Embryonic facial prominence (tissue), 1 donor: Measurements from ENCODE around the gene APOBEC3H.

ENCODE experiments used
- DNase-seq: peaks from one replicate; pipeline ENCODE4 v3.0.0-alpha.2; 2016; ENCODE audit errors: extremely low spot score

The APOBEC3H gene

DNA sequence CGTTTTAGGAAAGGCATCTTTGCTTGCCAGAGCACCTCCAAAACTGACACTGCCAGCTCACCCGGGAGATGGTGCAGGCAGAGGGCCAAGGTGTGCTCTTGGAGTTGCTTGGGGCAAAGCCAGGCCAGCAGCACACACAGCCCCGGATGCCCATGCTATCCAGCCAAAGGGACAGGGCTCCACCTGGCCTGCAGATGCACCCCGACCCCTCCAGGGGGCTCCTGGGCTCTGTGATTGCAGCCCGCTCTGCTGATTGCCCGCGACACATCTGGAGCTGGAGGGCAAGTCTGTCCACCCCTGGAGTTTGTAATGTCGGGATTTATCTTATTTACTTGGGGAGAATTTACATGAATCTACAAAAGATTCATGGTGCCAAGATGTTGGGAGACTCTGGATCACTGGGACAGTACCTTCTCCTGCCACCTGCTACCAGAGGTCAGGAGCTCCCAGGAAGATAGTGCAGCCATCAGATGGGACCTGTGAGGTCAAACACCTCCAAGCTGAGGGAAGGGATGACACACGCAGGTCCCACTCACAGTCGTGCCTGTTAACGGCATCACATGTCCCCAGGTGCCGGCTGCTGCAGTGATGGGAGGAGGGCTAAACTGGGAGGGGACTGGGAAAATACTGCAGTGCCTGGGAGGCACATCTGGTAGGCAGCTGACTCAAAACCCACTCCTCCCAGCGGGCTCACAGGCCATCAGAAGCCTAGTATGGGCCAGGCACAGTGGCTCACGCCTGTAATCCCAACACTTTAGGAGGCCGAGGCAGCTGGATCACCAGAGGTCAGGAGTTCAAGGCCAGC, 38.2 kb downstream of the APOBEC3H start:
- DNase-seq = no peak

DNA sequence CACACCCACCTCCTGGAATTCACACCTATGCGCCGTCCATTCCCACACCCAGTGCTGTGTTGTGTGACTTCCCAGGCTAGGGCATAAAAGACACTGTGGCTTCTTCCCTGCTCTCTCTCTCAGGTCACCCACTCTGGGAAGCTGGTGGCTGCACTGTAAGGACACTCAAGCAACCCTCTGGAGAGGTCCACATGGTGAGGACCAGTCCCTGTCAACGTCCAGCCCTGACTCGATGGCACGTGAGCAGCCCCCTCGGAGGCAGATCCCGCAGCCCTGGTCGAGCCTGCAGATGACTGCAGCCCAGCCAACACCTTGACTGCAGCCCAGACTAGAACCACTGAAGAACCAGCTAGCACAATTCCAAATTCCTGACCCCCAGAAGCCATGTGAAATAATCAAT, 39.3 kb downstream of the APOBEC3H start:
- no peak for DNase-seq

DNA sequence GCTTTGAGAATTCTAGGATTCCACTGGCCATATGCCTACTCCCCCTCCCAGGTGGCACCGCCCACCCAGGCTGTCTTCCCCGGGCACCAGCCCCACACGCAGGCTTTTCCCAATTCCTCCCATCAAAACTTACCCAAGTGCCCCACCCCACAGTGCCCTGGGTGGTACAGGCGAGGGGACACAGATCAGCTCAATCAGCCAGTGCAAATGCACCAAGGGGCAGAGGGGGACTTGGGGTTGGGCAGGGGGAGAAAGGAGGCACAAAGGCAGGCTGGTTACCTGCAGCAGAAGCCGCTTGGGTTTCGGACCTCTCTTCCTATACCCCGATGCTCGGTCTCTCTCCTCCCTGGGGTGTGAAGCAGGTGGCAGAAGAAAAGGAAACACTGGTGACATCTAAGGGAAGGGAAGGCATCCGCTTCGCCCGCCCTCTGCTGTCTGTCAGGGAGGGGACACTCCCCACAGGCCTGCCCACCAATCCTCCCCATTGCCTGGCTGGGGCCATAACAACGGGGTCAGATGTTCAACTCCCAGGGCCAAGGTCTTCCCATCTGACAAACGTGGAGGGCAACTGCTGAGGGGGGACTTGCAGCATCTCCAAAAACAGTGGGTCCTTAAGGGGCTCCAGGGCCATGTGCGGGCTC, 41.4 kb downstream of the APOBEC3H start:
- DNase-seq = no peak

DNA sequence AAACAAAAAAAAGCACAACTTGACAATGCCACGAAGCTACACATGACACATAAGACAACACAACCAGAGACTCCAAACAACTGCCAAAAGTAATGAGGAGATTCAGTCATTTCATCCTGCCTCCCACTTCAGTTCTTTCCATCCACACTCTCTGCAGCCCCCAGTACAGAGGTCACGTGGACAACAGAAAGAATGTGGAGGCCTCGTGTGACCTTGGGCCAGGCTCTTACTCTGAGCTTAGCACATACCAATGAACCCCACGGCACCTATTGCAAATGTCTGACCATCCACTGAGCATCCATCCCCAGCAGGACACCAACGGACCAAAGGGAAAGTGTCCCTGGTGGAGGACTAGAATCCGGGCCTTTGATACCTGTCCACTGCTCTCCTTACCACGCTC, 42.9 kb downstream of the APOBEC3H start:
- DNase-seq = no peak

DNA sequence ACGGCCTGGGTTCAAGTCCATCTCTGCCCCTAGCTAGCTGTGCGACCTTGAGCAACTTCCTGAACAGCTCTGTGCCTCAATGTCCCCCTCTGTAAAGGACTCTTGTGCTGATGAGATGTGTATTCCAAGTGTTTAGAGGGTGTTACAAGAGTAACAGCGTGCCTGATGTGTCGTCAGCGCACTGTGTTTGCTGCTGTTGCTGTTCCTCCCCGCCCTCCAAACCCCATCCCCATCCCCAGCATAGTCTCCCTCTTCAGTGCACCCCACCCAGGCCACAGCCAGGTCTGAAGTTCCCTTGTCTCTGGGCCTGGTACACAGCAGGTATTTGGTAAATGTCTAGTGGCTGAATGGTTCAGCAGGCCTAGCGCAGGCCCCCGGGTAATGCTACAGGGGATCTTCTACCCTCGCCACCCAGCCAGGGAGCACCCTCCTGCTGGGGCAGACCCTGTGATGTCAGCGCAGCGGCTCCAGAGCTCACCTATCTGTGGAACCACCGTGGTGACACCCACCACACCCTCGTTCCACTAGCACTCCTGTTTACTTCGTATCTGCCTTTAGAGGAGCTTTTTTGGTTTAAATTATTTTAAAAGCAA, 45.1 kb downstream of the APOBEC3H start:
- DNase-seq = no peak

DNA sequence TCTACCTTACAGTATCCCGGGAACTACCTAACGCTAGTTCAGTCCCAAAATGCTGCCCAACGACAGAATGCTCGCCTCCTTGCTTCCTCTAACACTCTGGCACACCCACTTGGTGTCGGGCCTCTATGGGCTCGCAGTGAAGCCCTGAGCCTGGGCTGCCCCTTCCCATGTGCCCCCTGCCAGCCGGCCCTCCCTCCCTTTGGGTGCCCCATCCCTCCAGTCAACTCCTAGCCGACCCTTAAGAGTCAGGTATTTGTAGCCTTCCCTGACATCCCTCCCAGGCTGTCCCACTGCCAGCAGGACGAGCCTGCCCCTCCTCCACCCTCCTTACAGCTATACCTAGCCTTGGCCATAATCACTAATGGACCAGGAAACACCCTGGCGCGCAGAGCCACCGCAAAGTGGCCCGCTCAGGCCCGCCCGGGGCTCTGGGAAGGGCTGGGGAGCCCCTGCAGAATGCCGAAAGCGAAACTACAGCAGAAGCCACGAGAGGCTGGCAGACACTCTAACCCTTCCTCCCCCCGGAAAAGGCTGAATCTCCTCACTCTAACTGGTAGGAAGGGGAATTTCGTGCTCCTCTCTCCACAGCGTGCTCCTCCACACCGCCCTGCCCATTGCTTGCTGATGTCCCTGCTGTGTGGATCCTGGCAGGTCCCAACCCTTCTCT, 47.2 kb downstream of the APOBEC3H start:
- DNase-seq = no peak

DNA sequence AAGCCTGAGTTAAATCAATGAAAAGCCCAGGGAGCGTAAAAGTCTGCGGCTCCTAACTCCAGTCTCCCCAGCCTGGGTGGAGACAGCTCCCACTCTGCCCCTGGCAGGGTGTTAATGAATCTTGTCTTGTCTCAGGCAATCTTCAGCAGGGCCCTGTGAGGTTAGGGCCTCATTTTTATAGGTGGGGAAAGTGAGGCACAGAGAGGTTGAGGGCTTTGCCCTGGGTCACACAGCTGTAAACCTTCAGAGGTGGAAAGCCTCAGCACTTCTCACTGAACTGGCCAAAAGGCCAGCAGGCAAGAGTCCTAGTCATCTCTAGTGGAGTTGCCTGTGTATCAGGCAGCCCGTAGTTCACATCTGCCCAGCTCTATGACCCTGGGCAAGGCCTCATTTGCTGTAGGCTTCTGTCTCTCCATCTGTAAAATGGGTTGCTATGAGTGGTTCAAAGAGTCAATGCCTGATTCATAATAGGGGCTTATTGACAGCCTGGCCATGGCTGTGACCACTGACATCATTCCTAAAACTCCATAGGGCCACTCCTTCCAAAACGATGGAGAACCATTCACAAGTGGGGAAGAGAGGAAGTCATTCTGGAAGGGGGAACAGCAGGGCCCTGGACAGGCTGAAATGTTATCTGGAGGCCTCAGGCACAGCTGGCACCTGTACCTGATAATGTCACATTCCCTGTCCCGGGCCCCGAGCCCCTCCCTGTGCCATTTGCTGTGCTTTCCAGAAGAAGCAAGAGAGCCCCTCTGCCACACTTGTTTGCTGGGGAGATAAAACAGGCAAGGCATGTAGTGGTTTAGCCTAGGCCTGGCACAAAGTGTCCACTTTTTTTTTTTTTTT, 49.4 kb downstream of the APOBEC3H start:
- DNase-seq = no peak

DNA sequence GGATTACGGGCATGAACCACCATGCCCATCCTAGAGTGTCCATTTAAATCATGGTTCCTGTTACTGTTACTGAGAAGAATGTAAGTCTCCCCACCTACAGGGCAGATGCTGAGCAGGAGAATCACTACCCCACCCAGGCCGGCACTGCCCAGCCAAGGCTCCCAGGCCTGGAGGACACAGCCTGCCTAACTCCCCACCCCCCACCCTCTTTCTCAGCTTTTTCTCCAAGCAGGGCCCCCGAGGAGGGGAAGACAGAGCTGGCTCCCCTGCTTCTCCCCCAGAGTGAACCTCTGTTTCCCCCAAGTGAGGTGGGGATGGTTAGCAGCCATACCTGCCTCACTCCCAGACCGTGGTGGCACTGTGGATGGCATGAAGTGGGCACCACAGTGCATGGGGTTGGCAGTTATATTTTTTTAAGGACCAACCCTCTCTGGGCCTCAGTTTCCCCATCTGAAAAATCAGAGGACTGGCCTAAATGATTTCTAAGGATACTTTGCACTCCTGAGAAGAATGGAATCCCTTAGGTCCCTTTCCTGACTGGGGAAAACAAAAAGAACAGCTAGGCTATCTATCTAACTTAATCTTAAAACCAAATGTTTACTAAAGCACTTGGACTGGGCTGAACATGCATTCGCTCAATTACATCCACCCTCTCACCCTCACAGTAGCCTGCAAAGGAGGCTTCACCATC, 50.4 kb downstream of the APOBEC3H start:
- no peak for DNase-seq

DNA sequence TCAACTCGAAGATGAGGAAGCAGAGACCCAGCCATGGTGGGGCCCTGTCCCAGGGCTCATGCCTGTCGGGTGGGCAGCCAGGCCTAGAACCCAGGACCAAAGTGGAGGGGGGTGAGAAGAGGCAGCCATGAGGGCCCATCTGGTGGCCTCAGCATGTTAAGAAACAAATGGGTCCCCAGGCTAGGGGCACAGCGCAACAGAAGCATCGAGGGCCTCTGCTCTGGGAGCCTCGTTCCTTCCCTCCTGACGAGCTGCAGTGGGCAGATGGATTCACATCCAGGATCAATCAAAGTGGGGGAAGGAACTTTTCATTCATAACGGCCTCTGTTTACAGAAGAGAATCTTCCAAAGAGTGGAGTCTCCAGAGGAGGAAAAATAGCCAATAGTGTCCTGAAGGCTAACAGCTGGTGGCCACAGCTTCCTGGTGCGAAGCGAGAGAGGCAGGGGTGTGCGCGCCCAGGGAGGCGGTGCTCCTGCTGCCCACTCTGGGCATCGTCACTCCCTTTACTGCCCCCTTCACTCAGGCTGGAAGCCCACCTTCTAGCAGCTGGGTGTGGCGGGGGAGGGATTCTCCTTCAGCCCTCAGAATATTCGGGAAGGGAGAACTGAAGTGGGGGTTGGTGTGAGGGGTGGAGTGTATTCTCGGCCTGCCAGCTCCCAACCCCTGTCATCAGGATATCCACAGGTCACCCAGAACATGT, 51.1 kb downstream of the APOBEC3H start:
- no peak for DNase-seq

DNA sequence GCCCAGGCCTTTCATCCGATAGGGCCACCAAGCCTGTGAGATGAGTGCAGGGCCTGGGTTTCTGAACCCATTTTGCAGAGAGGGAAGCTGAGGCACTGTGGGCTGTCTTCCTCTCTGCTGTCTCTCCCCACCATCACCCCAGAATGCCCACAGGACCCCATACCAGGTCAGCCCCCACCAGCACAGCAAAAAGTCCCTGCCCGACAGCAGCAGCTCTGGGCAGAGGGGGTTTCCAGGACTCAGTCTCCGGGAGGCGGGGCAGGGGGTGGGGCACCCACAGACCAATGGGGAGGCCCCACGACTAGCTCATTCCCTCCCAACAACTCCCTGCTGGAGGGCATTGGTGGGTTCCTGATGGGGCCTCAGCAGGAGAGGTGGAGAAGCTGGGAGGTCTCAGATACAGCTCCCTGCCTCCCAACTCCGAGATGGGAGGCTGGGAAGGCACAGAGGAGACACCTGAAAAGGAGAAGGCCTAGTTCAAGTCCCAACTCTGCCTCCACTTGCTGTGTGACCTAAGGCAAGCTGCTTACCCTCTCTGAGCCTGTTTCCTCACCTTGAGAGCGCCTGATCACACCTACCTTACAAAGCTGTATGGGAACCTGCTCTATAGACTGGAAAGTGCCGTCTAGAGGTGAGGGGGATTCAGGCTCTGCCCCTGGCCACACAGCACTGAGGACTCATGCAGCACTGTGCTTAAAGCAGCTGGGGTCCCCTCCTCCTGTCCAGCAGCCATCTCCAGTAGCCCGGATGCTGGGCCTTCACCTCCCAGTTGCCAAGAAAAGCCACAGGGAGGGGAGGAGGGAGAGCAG, 51.9 kb downstream of the APOBEC3H start:
- DNase-seq = no peak

DNA sequence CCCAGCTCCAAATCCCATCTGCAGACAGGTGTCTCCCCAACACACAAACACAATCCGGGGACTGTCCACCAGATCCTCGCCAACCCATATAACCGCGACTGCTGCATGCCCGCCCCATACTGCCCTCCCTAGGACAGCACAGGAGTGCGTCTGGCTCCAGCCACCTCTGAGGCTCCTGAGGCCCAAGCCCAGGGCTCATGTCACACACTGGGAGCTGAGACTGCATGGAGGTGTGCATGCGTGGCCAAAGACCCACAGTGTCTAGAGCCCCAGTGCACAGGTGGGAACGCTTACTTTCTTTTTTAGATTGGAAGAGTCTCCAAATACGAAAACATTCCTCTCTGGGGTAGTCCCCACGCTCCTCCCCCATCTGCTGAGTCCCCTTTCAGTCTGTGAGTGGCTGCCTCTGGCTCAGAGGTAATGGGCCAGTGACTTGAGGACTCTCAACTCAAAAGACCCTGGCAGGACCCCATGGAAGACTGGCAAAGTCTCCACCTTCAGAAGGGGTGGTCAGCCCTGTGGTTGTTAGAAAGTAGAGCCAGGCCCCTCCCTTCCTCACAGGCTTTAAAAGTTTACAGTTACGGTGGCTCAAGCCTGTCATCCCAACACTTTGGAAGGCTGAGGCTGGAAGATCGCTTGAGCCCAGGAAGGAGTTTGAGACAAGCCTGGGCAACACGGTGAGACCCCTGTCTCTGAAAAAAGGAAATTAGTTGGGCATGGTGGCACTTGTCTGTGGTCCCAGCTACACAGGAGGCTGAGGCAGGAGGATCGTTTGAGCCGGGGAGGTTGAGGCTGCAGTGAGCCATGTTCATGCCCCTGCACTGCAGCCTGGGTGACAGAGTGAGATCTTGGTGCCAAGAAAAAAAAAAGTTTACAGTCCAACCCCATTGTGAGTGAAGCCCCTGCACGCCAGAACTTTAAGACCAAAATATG, 53.1 kb downstream of the APOBEC3H start:
- no peak for DNase-seq

DNA sequence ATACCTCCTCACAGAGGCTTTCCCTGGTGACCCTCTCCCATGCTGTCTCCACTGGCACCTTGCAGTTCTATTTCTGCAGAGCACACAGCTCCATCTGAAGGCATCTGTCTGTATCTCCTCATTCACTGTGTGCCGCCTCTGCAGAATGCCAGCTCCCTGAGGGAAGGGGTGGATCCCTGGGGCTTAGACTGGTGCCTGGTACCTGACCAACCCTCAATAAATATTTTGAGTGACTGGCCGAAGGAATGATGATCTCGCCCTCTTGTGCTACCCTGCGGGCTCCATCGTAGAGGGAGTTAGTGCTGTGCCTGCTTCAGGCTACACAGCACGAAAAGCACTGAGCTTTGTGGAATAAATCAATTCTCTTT, 53.8 kb downstream of the APOBEC3H start:
- no peak for DNase-seq

DNA sequence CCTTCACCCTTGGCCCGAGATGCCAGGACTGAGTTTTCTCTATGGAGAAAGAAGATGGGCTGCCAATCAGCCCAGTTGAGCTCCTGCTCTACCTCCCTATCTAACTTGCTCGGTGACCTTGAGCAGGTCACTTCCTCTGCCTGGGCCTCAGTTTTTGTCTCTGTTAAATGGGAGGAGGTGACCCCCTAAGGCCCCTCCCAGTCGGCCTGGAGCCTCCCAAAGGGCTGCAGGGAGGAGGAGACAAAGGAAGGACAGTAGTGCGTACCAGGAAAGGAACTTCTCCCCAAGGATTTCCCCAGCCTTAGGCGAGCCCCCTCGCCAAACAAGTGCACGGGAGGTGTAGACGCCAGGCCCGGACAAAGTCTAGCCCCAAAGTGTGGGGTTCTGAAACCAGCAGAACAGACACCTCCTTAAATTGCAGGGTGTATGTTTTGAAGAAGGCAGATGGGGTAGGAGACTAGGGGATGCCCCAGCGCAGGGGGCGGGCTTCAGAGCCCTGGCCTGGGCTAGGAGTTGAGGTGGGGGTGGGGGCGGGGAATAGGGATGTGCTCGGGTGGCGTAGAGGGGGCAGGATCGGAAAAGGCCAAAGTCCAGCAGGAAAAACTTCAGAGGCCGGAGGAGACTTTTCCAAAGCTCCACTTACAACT, 54.4 kb downstream of the APOBEC3H start:
- no peak for DNase-seq

DNA sequence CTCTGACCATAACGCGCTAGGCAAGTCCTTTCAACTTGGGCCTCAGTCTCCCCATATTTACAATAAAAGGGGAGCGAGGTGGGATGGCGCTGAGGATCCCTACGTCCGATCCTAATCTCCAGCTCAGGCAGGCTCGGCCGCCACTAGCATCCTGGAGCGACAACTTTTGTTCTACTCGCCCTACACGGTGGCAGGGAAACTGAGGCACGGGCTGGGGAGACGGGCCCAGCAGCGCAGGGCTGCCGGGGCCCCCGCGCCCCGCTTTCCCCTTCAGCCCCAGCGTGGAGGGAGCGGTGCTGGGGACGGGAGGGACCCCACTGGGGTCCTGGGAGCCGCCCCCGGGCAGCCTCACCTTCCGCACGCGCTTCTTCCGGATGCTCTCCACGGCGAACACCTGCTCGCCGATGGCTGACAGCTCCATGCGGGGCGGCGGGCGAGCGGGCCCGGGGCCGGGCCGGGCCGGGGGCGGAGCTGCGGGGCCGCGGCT, 55.0 kb downstream of the APOBEC3H start:
- no peak for DNase-seq

DNA sequence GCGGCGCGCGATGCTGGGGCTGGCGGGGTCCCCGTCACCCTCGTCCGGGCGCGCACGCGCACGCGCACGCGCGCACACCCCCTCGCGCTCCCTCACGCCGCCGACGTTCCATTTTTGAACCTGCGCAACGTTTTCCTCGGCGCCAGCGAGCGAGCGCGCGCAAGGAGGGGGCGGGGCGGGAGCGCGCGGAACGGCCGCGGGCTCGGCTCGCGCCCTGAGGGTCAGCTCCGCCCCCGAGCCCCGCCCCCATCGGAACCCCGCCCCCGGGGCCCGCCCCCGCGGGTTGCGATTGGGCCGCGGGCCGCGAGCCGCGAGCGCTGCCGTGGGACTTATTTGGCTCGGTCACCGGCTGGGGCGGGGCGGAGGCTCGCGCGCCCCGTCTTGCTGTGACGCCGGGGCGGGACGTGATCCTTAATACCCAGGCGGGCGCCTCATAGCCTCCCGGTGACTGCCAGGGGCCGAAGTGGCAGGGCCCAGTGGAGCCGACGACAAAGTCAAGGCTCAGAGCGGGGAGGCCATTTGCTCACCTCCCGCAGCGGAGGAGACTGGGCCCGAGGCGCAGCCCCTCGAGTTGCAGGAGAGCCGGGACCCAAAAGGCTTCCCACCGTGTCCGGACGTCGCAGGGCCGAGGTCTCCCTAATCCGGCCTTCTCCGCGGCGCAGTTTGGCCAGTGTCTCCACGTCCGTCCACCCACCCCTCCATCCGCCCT, 55.6 kb downstream of the APOBEC3H start, which contains the start of gene CBX7:
Gene CBX7, minus strand, starts transcription at position 170 of the 709 bp plus-strand sequence. CDS start 236 bp downstream, outside the sequence.
- DNase-seq = peak; percentile 28

DNA sequence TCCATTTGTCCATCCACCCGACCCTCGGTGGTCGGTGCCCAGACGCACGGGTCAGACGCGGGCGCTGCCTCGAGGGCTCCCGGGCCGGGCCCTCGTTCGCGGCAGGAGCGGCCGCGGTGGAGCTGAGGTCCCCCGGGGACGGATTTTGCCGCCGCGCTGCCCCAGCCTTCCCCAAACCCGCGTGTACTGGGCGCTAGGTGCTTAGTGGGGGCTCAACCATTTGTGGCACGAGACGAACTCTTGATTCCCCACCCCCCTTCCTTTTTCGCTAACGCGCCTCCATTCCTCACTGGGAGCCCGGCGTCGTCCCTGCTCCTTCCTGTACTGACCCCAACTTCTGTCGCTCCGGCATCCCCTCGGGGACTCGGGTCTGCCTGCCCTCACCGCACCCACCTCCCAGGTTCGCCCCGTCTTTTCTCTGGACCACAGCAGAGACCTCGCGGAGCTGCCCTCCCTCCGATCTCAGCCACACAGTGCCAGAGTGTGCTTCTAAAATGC, 56.2 kb downstream of the APOBEC3H start:
- DNase-seq = no peak
